K562 (cell line): ENCODE measurements around the gene TFCP2L1. TPM values are rescaled to one million over a fixed set of nuclear protein-coding genes. Genes with fewer than 3 reads are reported as not detected.

Experiments
- ATAC-seq: fragments of 200-7000 bp; cut with Tn5 transposase; 3 replicates; pipeline ENCODE4 v1.9.1; 2020; ENCODE audit warnings: moderate library complexity
- BruUV-seq: library from RNA; stranded (reverse); fragments of 400-500 nt; replicated peaks from 2 replicates; lab custom pipeline; 2021; lab: Mats Ljungman, UMichigan
- CTCF ChIA-PET: fragments of 300-600 bp; formaldehyde crosslinking; extraction: SDS; loops from one replicate; lab custom pipeline; 2021; ENCODE audit warnings: low intra/inter-chr PET ratio; lab: Yijun Ruan, JAX
- POLR2A ChIA-PET: fragments of 300-600, 350-650 bp; sonication (Branson Sonifier 250); formaldehyde crosslinking; extraction: SDS; loops from one replicate; lab custom pipeline; 2021; ENCODE audit warnings: antibody characterized with exemption, inconsistent platforms; lab: Yijun Ruan, JAX
- DNase-seq, 4 experiments: peaks; one replicate each; pipeline versions ENCODE4 v3.0.0 to v3.0.0-alpha.2; 2011 to 2018; ENCODE audit warnings: low spot score in 3 of 4, mixed read lengths in 3 of 4; ENCODE audit errors: extremely low read depth in 1 of 4
- FAIRE-seq: peaks from 2 replicates; lab custom pipeline; 2011; peaks lifted over from hg19 to GRCh38; lab: Jason Lieb, UNC
- H2AFZ ChIP-seq: 2 replicates; pipeline ENCODE4 v1.6.0; 2011; ENCODE audit warnings: low read depth, low read length, control low read depth, inconsistent platforms
- H3K27ac ChIP-seq: fragments of 200-600 bp; 3 replicates; pipeline ENCODE4 v1.8.0; 2011; ENCODE audit warnings: low read depth, mild to moderate bottlenecking, control low read depth, inconsistent platforms, low read length, moderate library complexity, mixed read lengths; ENCODE audit errors: extremely low read depth
- H3K27me3 ChIP-seq, 2 experiments: fragments of 300-600 bp in 1 of 2; 2 replicates in 1 of 2; 3 replicates in 1 of 2; pipeline versions ENCODE4 v1.6.0 to v1.8.0; 2011; ENCODE audit warnings: inconsistent platforms in 2 of 2, low read length in 2 of 2, mild to moderate bottlenecking in 1 of 2, mixed read lengths in 1 of 2, moderate library complexity in 1 of 2; ENCODE audit not compliant: control insufficient read depth in 2 of 2, insufficient read depth in 2 of 2
- H3K36me3 ChIP-seq: fragments of 300-600 bp; 3 replicates; pipeline ENCODE4 v1.8.0; 2011; ENCODE audit warnings: mild to moderate bottlenecking, low read length, inconsistent platforms; ENCODE audit not compliant: control insufficient read depth, insufficient read depth
- H3K4me1 ChIP-seq, 2 experiments: fragments of 200-600 bp in 1 of 2; replicated peaks in 1 of 2; 2 replicates in 1 of 2; 3 replicates in 1 of 2; pipeline versions ENCODE4 v1.5.1 to v1.8.0; 2011; ENCODE audit warnings: inconsistent platforms in 2 of 2, low read length in 2 of 2, mild to moderate bottlenecking in 1 of 2, mixed read lengths in 1 of 2, moderate library complexity in 1 of 2; ENCODE audit not compliant: control insufficient read depth in 2 of 2, insufficient read depth in 2 of 2
- H3K4me2 ChIP-seq: 2 replicates; pipeline ENCODE4 v1.6.1; 2011; ENCODE audit warnings: low read length, control low read depth, inconsistent platforms, mixed read lengths; ENCODE audit not compliant: insufficient read depth
- H3K4me3 ChIP-seq: fragments of 200-600 bp; sonication (generic), shearing (Covaris generic); 2 replicates; pipeline ENCODE4 v1.5.1; 2016; ENCODE audit warnings: control low read depth, inconsistent platforms
- H3K79me2 ChIP-seq: fragments of 200-600 bp; 3 replicates; pipeline ENCODE4 v1.8.0; 2011; ENCODE audit warnings: low read length, inconsistent platforms; ENCODE audit not compliant: control insufficient read depth, insufficient read depth
- H3K9ac ChIP-seq, 2 experiments: 2 replicates each; pipeline versions ENCODE4 v1.6.0 to v1.6.1; 2011; ENCODE audit warnings: low read depth in 2 of 2, low read length in 2 of 2, control low read depth in 1 of 2, inconsistent platforms in 1 of 2, mild to moderate bottlenecking in 1 of 2, mixed read lengths in 1 of 2; ENCODE audit not compliant: insufficient read depth in 1 of 2
- H3K9me1 ChIP-seq: one replicate; pipeline ENCODE4 v1.6.0; 2011; ENCODE audit warnings: inconsistent platforms, mild to moderate bottlenecking, low read length, moderate library complexity; ENCODE audit not compliant: control insufficient read depth, insufficient read depth
- H3K9me3 ChIP-seq: replicated peaks from 2 replicates; pipeline ENCODE4 v1.5.1; 2011; ENCODE audit warnings: low read depth, low read length, inconsistent platforms; ENCODE audit not compliant: control insufficient read depth, insufficient read depth
- H4K20me1 ChIP-seq: replicated peaks from 2 replicates; pipeline ENCODE4 v1.6.1; 2011; ENCODE audit warnings: low read length, inconsistent platforms, mixed read lengths; ENCODE audit not compliant: control insufficient read depth, insufficient read depth
- DIDO1 ChIP-seq: fragments of 450-650 bp; IDR thresholded peaks from 2 replicates; pipeline ENCODE4 v1.6.1; 2016; ENCODE audit warnings: low read depth, missing biosample characterization, missing genetic modification characterization
- FOXA3 ChIP-seq, 2 experiments: fragments of 450-650 bp in 1 of 2; sonication (generic) in 1 of 2; formaldehyde crosslinking; IDR thresholded peaks in 1 of 2; conservative IDR thresholded peaks in 1 of 2; 2 replicates each; pipeline versions ENCODE4 v1.4.0 to v1.8.0; 2020 to 2022; ENCODE audit warnings: mild to moderate bottlenecking in 2 of 2, missing genetic modification reagents in 1 of 2
- FOXK2 ChIP-seq, 2 experiments: fragments of 450-650 bp; IDR thresholded peaks in 1 of 2; conservative IDR thresholded peaks in 1 of 2; 2 replicates each; pipeline ENCODE4 v1.6.1; 2016; ENCODE audit warnings: low read depth in 2 of 2, mild to moderate bottlenecking in 1 of 2
- KLF1 ChIP-seq: fragments of 450-650 bp; IDR thresholded peaks from 2 replicates; pipeline ENCODE4 v1.6.1; 2016; ENCODE audit warnings: missing genetic modification characterization, missing compliant biosample characterization
- NELFE ChIP-seq: IDR thresholded peaks from 2 replicates; pipeline ENCODE4 v1.6.1; 2011; ENCODE audit warnings: mild to moderate bottlenecking; ENCODE audit not compliant: insufficient read depth, insufficient read length
- NONO ChIP-seq, 2 experiments: fragments of 200-400 bp in 1 of 2; fragments of 450-650 bp in 1 of 2; formaldehyde crosslinking in 1 of 2; IDR thresholded peaks; 2 replicates each; pipeline ENCODE4 v1.6.1; 2017; ENCODE audit warnings: low read depth in 2 of 2, mild to moderate bottlenecking in 2 of 2, moderate library complexity in 2 of 2, low read length in 1 of 2
- RBM22 ChIP-seq: fragments of 200-400 bp; formaldehyde crosslinking; IDR thresholded peaks from 2 replicates; pipeline ENCODE4 v1.6.1; 2018; ENCODE audit warnings: low read length, low read depth; ENCODE audit not compliant: poor library complexity, severe bottlenecking
- SNRNP70 ChIP-seq: fragments of 200-400 bp; formaldehyde crosslinking; optimal IDR thresholded peaks from 2 replicates; pipeline ENCODE3; 2017; ENCODE audit warnings: low read depth, low read length
- SUPT5H ChIP-seq: fragments of 450-650 bp; IDR thresholded peaks from 2 replicates; pipeline ENCODE4 v1.6.1; 2016
- TARDBP ChIP-seq: fragments of 450-650 bp; IDR thresholded peaks from 2 replicates; pipeline ENCODE4 v1.6.1; 2016
- ZBTB1 ChIP-seq: sonication (generic); formaldehyde crosslinking; IDR thresholded peaks from 2 replicates; pipeline ENCODE4 v1.8.1; 2023; ENCODE audit warnings: missing genetic modification reagents, low read depth, mild to moderate bottlenecking, borderline replicate concordance
- ZNF584 ChIP-seq: fragments of 200-800 bp; sonication (Bioruptor generic); IDR thresholded peaks from 2 replicates; pipeline ENCODE4 v1.6.1; 2016; ENCODE audit warnings: low read depth, mild to moderate bottlenecking, missing genetic modification characterization, missing compliant biosample characterization
- ZNF785 ChIP-seq: fragments of 250-450 bp; sonication (Bioruptor Pico); IDR thresholded peaks from 2 replicates; pipeline ENCODE4 v1.4.0; 2020; ENCODE audit warnings: mild to moderate bottlenecking
- WGBS: fragments of 100-300 bp; shearing (Covaris generic); methylation state at CpG from one replicate; pipeline ENCODE4 v1.1.6; 2016; ENCODE audit warnings: low coverage, mixed read lengths; ENCODE audit not compliant: insufficient coverage; ENCODE audit errors: missing lambda C conversion rate; 5-methylcytosine and 5-hydroxymethylcytosine counted together
- in situ Hi-C: fragments of 300-500 bp; cut with MboI; formaldehyde crosslinking; loops from 4 replicates; pipeline ENCODE4 v1.15.0; 2018; ENCODE audit warnings: inconsistent platforms, mixed read lengths
- intact Hi-C: fragments of 100-400 bp; cut with micrococcal nuclease; formaldehyde crosslinking; loops from 2 replicates; pipeline ENCODE4 v1.14.2; 2022
- polyA plus RNA-seq, 8 experiments: library from polyadenylated mRNA; depleted of rRNA in 4 of 8; stranded (reverse) in 5 of 8; unstranded in 3 of 8; fragments of >200 nt; fragmentation: Nextera tagmentation in 2 of 8; fragmentation: Illumina TruSeq in 1 of 8; extraction: Ambion mirVana in 2 of 8; extraction: Trizol in 1 of 8; gene quantifications; 2 replicates each; pipeline versions ENCODE4 v1.2.1 to v1.2.3, GENCODE V29; 2011 to 2014; ENCODE audit warnings: inconsistent platforms in 1 of 8, missing spikeins in 1 of 8
- total RNA-seq, 7 experiments: library from RNA; depleted of rRNA in 6 of 7; stranded (reverse); fragments of >200 nt in 6 of 7; fragmentation: Illumina TruSeq in 2 of 7; extraction: Trizol in 2 of 7; gene quantifications; 2 replicates each; pipeline versions ENCODE4 v1.2.1 to v1.2.3, GENCODE V29; 2011 to 2021; ENCODE audit warnings: low replicate concordance in 1 of 7
- TF ChIP-seq, protein P1 (sequence below): fragments of 450-650 bp; IDR thresholded peaks from 2 replicates; pipeline ENCODE4 v1.6.1; 2016
- TF ChIP-seq, protein P2 (sequence below): fragments of 250-450 bp; sonication (Bioruptor Pico); IDR thresholded peaks from 2 replicates; pipeline ENCODE4 v1.8.0; 2021; ENCODE audit warnings: mild to moderate bottlenecking, moderate library complexity
- TF ChIP-seq, protein P3 (sequence below): fragments of 150-350 bp; conservative IDR thresholded peaks from 2 replicates; pipeline ENCODE4 v1.6.1; 2014; ENCODE audit warnings: low read length
- TF ChIP-seq, protein P4 (sequence below): conservative IDR thresholded peaks from 2 replicates; pipeline ENCODE4 v1.6.1; 2011; ENCODE audit warnings: low read depth, mild to moderate bottlenecking, low read length; ENCODE audit not compliant: control insufficient read depth

Gene TFCP2L1
- total and polyA plus RNA-seq, 9 of the 15 experiments (the other 6 are each of a cell fraction or from before 2014, with no cell fraction given): 0.08 to 1.00 (median 0.42) TPM

DNA sequence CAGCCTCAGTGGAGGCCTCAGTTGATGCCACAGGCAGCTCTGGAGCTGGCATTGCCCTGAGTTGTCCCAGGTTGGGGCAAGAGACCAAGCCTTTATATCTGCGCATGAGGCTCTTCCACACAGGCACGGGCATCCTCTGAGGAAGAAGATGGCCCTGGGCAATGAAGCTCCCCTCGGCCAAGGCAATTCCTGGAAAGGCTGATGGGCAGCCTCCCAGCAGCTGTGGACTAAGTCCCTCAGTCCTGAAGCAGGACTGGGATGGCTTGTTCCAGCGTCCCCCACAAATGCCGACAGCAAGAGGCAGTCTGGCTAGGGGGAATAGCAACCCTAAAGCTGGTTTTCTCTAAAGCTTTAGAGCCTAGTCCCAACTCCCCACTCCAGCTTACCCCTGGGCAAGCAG lies 90.0 kb downstream of the TFCP2L1 start:
- H3K27me3 ChIP-seq: peaks cover 29 to 67% of the 10 kb centered on the region in 2 experiments
- in situ Hi-C loops (no loop called here), intact Hi-C loops (no loop called here)
- H3K4me3 ChIP-seq: no peak overlapping the region
- no peaks in the 10 kb centered on the region for H3K36me3 ChIP-seq
- BruUV-seq: no TSS peak
- FAIRE-seq (no peak), ATAC-seq (no peak), DNase-seq (no peak)
- CTCF ChIA-PET: no interaction called here
- no peaks in the 10 kb centered on the region for H3K9me3 ChIP-seq
- no peaks in the 10 kb centered on the region for H3K79me2 ChIP-seq
- no peak overlapping the region for H3K4me2 ChIP-seq
- H3K4me1 ChIP-seq: no peaks in the 10 kb centered on the region; a peak in 1 of 5 replicates
- TF ChIP-seq, protein P1, sequence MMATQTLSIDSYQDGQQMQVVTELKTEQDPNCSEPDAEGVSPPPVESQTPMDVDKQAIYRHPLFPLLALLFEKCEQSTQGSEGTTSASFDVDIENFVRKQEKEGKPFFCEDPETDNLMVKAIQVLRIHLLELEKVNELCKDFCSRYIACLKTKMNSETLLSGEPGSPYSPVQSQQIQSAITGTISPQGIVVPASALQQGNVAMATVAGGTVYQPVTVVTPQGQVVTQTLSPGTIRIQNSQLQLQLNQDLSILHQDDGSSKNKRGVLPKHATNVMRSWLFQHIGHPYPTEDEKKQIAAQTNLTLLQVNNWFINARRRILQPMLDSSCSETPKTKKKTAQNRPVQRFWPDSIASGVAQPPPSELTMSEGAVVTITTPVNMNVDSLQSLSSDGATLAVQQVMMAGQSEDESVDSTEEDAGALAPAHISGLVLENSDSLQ: no peak
- TF ChIP-seq ZNF584 (CRISPR knock-in tag) (no peak), NELFE (no peak), FOXA3 (CRISPR knock-in tag; conservative IDR thresholded peaks at IDR 0.05 in 1 of 2, IDR thresholded peaks at IDR 0.05 in 1 of 2) (no peak), RBM22 (no peak), ZNF785 (no peak), NONO (IDR thresholded peaks at IDR 0.05; ENCODE audit: low read depth in 2 of 2, low read length in 1 of 2) (no peak), KLF1 (no peak), ZBTB1 (CRISPR knock-in tag) (no peak), SNRNP70 (no peak), DIDO1 (tag) (no peak), FOXK2 (conservative IDR thresholded peaks at IDR 0.05 in 1 of 2, IDR thresholded peaks at IDR 0.05 in 1 of 2; ENCODE audit: low read depth in 2 of 2) (no peak), TARDBP (no peak), SUPT5H (no peak)
- TF ChIP-seq, protein P2, sequence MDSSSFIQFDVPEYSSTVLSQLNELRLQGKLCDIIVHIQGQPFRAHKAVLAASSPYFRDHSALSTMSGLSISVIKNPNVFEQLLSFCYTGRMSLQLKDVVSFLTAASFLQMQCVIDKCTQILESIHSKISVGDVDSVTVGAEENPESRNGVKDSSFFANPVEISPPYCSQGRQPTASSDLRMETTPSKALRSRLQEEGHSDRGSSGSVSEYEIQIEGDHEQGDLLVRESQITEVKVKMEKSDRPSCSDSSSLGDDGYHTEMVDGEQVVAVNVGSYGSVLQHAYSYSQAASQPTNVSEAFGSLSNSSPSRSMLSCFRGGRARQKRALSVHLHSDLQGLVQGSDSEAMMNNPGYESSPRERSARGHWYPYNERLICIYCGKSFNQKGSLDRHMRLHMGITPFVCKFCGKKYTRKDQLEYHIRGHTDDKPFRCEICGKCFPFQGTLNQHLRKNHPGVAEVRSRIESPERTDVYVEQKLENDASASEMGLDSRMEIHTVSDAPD (CRISPR knock-in tag): no peak
- TF ChIP-seq, protein P3, sequence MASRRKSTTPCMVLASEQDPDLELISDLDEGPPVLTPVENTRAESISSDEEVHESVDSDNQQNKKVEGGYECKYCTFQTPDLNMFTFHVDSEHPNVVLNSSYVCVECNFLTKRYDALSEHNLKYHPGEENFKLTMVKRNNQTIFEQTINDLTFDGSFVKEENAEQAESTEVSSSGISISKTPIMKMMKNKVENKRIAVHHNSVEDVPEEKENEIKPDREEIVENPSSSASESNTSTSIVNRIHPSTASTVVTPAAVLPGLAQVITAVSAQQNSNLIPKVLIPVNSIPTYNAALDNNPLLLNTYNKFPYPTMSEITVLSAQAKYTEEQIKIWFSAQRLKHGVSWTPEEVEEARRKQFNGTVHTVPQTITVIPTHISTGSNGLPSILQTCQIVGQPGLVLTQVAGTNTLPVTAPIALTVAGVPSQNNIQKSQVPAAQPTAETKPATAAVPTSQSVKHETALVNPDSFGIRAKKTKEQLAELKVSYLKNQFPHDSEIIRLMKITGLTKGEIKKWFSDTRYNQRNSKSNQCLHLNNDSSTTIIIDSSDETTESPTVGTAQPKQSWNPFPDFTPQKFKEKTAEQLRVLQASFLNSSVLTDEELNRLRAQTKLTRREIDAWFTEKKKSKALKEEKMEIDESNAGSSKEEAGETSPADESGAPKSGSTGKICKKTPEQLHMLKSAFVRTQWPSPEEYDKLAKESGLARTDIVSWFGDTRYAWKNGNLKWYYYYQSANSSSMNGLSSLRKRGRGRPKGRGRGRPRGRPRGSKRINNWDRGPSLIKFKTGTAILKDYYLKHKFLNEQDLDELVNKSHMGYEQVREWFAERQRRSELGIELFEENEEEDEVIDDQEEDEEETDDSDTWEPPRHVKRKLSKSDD: no peak
- TF ChIP-seq, protein P4, sequence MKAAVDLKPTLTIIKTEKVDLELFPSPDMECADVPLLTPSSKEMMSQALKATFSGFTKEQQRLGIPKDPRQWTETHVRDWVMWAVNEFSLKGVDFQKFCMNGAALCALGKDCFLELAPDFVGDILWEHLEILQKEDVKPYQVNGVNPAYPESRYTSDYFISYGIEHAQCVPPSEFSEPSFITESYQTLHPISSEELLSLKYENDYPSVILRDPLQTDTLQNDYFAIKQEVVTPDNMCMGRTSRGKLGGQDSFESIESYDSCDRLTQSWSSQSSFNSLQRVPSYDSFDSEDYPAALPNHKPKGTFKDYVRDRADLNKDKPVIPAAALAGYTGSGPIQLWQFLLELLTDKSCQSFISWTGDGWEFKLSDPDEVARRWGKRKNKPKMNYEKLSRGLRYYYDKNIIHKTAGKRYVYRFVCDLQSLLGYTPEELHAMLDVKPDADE: no peak
- no peak overlapping the region for H3K27ac ChIP-seq
- WGBS: 0% methylated on average over 4 of the region's 5 CpGs
- no peak overlapping the region for H2AFZ ChIP-seq
- H3K9ac ChIP-seq: no peak overlapping the region
- no peaks in the 10 kb centered on the region; the same call in 1 of the 2 replicates for H4K20me1 ChIP-seq
- no peaks in the 10 kb centered on the region for H3K9me1 ChIP-seq
- POLR2A ChIA-PET: no interaction called here
